H1 (cell line): ENCODE measurements around the gene TP73.

Source experiments
- CTCF ChIP-seq, 3 experiments: IDR thresholded peaks; 1 replicate in 2 of 3; 2 replicates in 1 of 3; pipeline versions ENCODE4 v1.5.1 to v1.6.1; 2011; ENCODE audit warnings: low read length in 3 of 3, mild to moderate bottlenecking in 3 of 3, inconsistent platforms in 2 of 3, low read depth in 1 of 3, moderate library complexity in 1 of 3; ENCODE audit not compliant: insufficient read depth in 1 of 3; ENCODE audit errors: control extremely low read depth in 1 of 3
- JUND ChIP-seq: IDR thresholded peaks from 2 replicates; pipeline ENCODE4 v1.6.1; 2011; ENCODE audit warnings: mild to moderate bottlenecking, improper control_type of control experiment, low read length
- KDM1A ChIP-seq: fragments of 200-600, 300-600 bp; sonication (generic); IDR thresholded peaks from 2 replicates; pipeline ENCODE4 v1.7.1; 2016; ENCODE audit warnings: mild to moderate bottlenecking, low read length, borderline replicate concordance
- KDM4A ChIP-seq: IDR thresholded peaks from one replicate; pipeline ENCODE4 v1.7.1; 2012; ENCODE audit warnings: low read depth, mild to moderate bottlenecking, moderate library complexity, low read length, inconsistent platforms; ENCODE audit not compliant: severe bottlenecking
- POLR2A ChIP-seq, 2 experiments: IDR thresholded peaks; 1 replicate in 1 of 2; 2 replicates in 1 of 2; pipeline ENCODE4 v1.6.1; 2011; ENCODE audit warnings: low read depth in 2 of 2, low read length in 2 of 2, mild to moderate bottlenecking in 2 of 2; ENCODE audit errors: control extremely low read depth in 1 of 2
- SIN3A ChIP-seq, 2 experiments: IDR thresholded peaks in 1 of 2; conservative IDR thresholded peaks in 1 of 2; 2 replicates each; pipeline ENCODE4 v1.6.1; 2011 to 2012; ENCODE audit warnings: low read length in 2 of 2, improper control_type of control experiment in 1 of 2, low read depth in 1 of 2, mild to moderate bottlenecking in 1 of 2
- TEAD4 ChIP-seq: IDR thresholded peaks from 2 replicates; pipeline ENCODE4 v1.6.1; 2012; ENCODE audit warnings: low read depth, low read length, inconsistent platforms, mixed read lengths

GRCh38 chr1:3714284-3714741 is 62.0 kb downstream of the TP73 start:
- TF ChIP-seq CTCF (IDR thresholded peaks at IDR 0.05; ENCODE audit: control extremely low read depth in 1 of 3, insufficient read depth in 1 of 3, low read depth in 1 of 3, low read length in 3 of 3) (no peak), KDM4A (no peak), POLR2A (IDR thresholded peaks at IDR 0.05; ENCODE audit: control extremely low read depth in 1 of 2, low read depth in 2 of 2, low read length in 2 of 2) (no peak), SIN3A (conservative IDR thresholded peaks at IDR 0.05 in 1 of 2, IDR thresholded peaks at IDR 0.05 in 1 of 2; ENCODE audit: low read depth in 1 of 2, low read length in 2 of 2) (no peak), TEAD4 (no peak), JUND (no peak), KDM1A (no peak)
